Vagina (tissue), 2 donors: ENCODE results near the gene SPAG9.

Experiments
- CTCF ChIP-seq, 3 experiments: fragments of 450-650 bp in 2 of 3; fragments of 200-600 bp in 1 of 3; sonication (generic) in 1 of 3; IDR thresholded peaks; one replicate each; pipeline ENCODE4 v1.5.1; 2017 to 2019; ENCODE audit warnings: antibody characterized with exemption in 3 of 3, mild to moderate bottlenecking in 2 of 3, moderate library complexity in 2 of 3
- POLR2A ChIP-seq, 2 donors: fragments of 450-650 bp; IDR thresholded peaks; one replicate each; pipeline ENCODE4 v1.6.1; 2017; ENCODE audit warnings: antibody characterized with exemption in 2 of 2, mild to moderate bottlenecking in 2 of 2, moderate library complexity in 2 of 2
- POLR2AphosphoS5 ChIP-seq, 2 donors: sonication (generic); formaldehyde crosslinking; IDR thresholded peaks; one replicate each; pipeline ENCODE4 v1.9.0; 2017; ENCODE audit warnings: antibody characterized with exemption in 2 of 2, mild to moderate bottlenecking in 2 of 2, low read depth in 1 of 2; ENCODE audit not compliant: insufficient read depth in 1 of 2

- no peak for TF ChIP-seq CTCF (IDR thresholded peaks at IDR 0.05)
- TF ChIP-seq POLR2A (IDR thresholded peaks at IDR 0.05), result no peak
- TF ChIP-seq POLR2AphosphoS5 (IDR thresholded peaks at IDR 0.05; ENCODE audit: insufficient read depth in 1 of 2, low read depth in 1 of 2), result no peak
Measured at GRCh38 chr17:51060396-51060795, 60.3 kb downstream of the SPAG9 start.
